Colonic mucosa (tissue), 4 donors: ENCODE results near the gene NFKBIL1. TPM values are rescaled to one million over a fixed set of nuclear protein-coding genes. Genes with fewer than 3 reads are reported as not detected.

ENCODE experiments used
- DNase-seq: peaks from one replicate; pipeline ENCODE4 v3.0.0-alpha.2; 2020
- H3K27ac ChIP-seq: fragments of 200-600 bp; one replicate; pipeline ENCODE4 v1.8.0; 2021
- H3K27me3 ChIP-seq: fragments of 200-600 bp; one replicate; pipeline ENCODE4 v1.8.0; 2021
- H3K36me3 ChIP-seq: fragments of 200-600 bp; one replicate; pipeline ENCODE4 v1.8.0; 2021
- H3K4me1 ChIP-seq: fragments of 200-600 bp; one replicate; pipeline ENCODE4 v1.8.0; 2021; ENCODE audit warnings: mild to moderate bottlenecking
- H3K4me3 ChIP-seq: fragments of 200-600 bp; one replicate; pipeline ENCODE4 v1.8.0; 2021
- H3K9ac ChIP-seq, 2 donors: one replicate each; pipeline ENCODE4 v1.7.0; 2013; ENCODE audit warnings: control low read depth in 2 of 2, low read depth in 2 of 2, low read length in 2 of 2
- H3K9me3 ChIP-seq: fragments of 200-600 bp; one replicate; pipeline ENCODE4 v1.8.0; 2021
- intact Hi-C: fragments of 100-400 bp; cut with DNase I; formaldehyde crosslinking; loops from one replicate; pipeline ENCODE4 v1.14.1; 2022
- total RNA-seq, 2 donors: library from RNA; stranded (reverse); fragmentation: NEBNext Ultra II Directional in 1 of 2; extraction: Animal tissue kit (Norgen Biotek cat#: 25700) in 1 of 2; gene quantifications; one replicate each; pipeline ENCODE4 v1.2.1, GENCODE V29; 2021
- TF ChIP-seq, protein P1 (sequence below): fragments of 200-600 bp; IDR thresholded peaks from one replicate; pipeline ENCODE4 v1.8.0; 2022; ENCODE audit warnings: antibody characterized with exemption, mild to moderate bottlenecking
- donor health status: healthy.
- donor health status: DM: no; HTN: no; CAD: no.
- donor health status: DM: no; HTN: no; CAD: no.

Gene NFKBIL1
- total RNA-seq, 2 donors from 2014 or later, result 16.1 to 18.8 TPM

DNA sequence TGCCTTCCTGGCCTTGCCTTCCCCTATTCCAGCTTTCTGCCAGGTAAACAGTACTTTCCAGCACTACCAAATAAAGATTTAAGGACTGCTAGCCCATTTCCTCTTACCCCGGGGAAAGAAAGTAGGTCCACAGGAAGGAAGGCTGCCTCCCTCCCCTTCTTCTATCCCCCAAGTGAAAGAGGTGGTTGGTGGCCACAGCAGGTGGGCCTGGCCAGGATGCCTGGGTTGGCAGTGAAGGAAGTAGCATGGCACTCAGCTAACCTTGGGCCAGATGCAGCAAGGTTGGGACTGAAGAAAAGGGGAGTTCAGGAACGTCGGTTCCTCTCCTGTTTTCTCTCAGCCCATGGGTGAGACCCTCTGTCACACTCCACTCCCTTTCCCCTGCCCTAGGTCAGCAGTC lies 8.9 kb downstream of the NFKBIL1 start:
- no peak overlapping the region for H3K4me3 ChIP-seq
- intact Hi-C loops, result no loop called here
- H3K36me3 ChIP-seq, result no peaks in the 10 kb centered on the region
- no peaks in the 10 kb centered on the region for H3K9me3 ChIP-seq
- H3K27me3 ChIP-seq, result no peaks in the 10 kb centered on the region
- TF ChIP-seq, protein P1, sequence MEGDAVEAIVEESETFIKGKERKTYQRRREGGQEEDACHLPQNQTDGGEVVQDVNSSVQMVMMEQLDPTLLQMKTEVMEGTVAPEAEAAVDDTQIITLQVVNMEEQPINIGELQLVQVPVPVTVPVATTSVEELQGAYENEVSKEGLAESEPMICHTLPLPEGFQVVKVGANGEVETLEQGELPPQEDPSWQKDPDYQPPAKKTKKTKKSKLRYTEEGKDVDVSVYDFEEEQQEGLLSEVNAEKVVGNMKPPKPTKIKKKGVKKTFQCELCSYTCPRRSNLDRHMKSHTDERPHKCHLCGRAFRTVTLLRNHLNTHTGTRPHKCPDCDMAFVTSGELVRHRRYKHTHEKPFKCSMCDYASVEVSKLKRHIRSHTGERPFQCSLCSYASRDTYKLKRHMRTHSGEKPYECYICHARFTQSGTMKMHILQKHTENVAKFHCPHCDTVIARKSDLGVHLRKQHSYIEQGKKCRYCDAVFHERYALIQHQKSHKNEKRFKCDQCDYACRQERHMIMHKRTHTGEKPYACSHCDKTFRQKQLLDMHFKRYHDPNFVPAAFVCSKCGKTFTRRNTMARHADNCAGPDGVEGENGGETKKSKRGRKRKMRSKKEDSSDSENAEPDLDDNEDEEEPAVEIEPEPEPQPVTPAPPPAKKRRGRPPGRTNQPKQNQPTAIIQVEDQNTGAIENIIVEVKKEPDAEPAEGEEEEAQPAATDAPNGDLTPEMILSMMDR, result no peak
- H3K4me1 ChIP-seq, result no peaks in the 10 kb centered on the region
- no peak overlapping the region for H3K27ac ChIP-seq
- no peak for DNase-seq
- H3K9ac ChIP-seq, result no peak overlapping the region

GRCh38 chr6:31557443-31558317 lies 10.3 kb downstream of the NFKBIL1 start:
- DNase-seq, result no peak
- Histone ChIP-seq H3K27ac (peak overlapping the region; percentile 36), H3K4me1 (no peaks in the 10 kb centered on the region), H3K4me3 (no peak overlapping the region), H3K27me3 (no peaks in the 10 kb centered on the region), H3K36me3 (no peaks in the 10 kb centered on the region), H3K9me3 (no peaks in the 10 kb centered on the region), H3K9ac (no peak overlapping the region)
- intact Hi-C loops, result no loop called here
- TF ChIP-seq, protein P1, result no peak

GRCh38 chr6:31558318-31558625 lies 10.9 kb downstream of the NFKBIL1 start:
- H3K4me1 ChIP-seq, result no peaks in the 10 kb centered on the region
- no peaks in the 10 kb centered on the region for H3K9me3 ChIP-seq
- intact Hi-C loops, result no loop called here
- no peaks in the 10 kb centered on the region for H3K36me3 ChIP-seq
- no peaks in the 10 kb centered on the region for H3K27me3 ChIP-seq
- no peak for DNase-seq
- no peak overlapping the region for H3K9ac ChIP-seq
- H3K27ac ChIP-seq, result peak overlapping the region; percentile 36
- no peak overlapping the region for H3K4me3 ChIP-seq
- TF ChIP-seq, protein P1, result no peak

GRCh38 chr6:31558631-31559500 lies 11.5 kb downstream of the NFKBIL1 start:
- Histone ChIP-seq H3K4me3 (no peak overlapping the region), H3K9me3 (no peaks in the 10 kb centered on the region), H3K9ac (peak overlapping the region in 1 of 2 donors; percentile 44), H3K4me1 (no peaks in the 10 kb centered on the region), H3K36me3 (no peaks in the 10 kb centered on the region), H3K27me3 (no peaks in the 10 kb centered on the region), H3K27ac (peak overlapping the region; percentile 36)
- intact Hi-C loops, result no loop called here
- no peak for DNase-seq
- TF ChIP-seq, protein P1, result no peak

DNA sequence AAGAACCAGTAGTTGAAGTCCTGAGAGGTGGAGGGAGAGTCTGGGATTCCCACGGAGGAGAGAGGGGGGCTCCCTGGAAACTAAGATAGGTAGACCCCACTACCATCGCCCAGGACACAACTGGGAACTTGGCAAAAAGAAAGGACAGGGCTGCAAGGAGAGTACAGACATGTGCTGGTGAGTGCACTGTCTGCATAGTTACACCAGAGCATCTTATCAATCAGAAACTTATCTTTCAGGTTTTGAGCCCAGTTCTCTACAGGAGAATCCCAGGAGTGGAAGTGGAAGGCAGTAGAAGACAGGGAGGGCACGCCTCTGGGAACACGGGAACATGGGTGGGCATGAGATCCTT lies 12.2 kb downstream of the NFKBIL1 start:
- Histone ChIP-seq H3K4me3 (no peak overlapping the region), H3K9ac (peak overlapping the region in 1 of 2 donors; percentile 44), H3K9me3 (no peaks in the 10 kb centered on the region), H3K4me1 (no peaks in the 10 kb centered on the region), H3K27ac (peak overlapping the region; percentile 36), H3K27me3 (no peaks in the 10 kb centered on the region), H3K36me3 (no peaks in the 10 kb centered on the region)
- DNase-seq, result no peak
- intact Hi-C loops, result no loop called here
- TF ChIP-seq, protein P1, result no peak
